Stimulated activated naive CD4-positive, alpha-beta T cell (primary cell): ENCODE data around the gene SIRT6.
"Not testable (repeated sequence)": the region's sequence is repeated elsewhere in the genome, so short reads cannot be mapped to it uniquely, and the experiment has no call there.

Experiments
- DNase-seq, 6 experiments: peaks; one replicate each; lab custom pipeline; 2025; lab: John Stamatoyannopoulos, UW

Gene SIRT6

GRCh38 chr19:4199699-4200293 lies 17.4 kb upstream of the SIRT6 start:
- DNase-seq, result no peak

GRCh38 chr19:4198467-4199126 lies 16.2 kb upstream of the SIRT6 start:
- no peak for DNase-seq

GRCh38 chr19:4197625-4198466 lies 15.5 kb upstream of the SIRT6 start:
- peak in 1 of 6 experiments; percentile 8 for DNase-seq

- DNase-seq, result no peak
Measured at GRCh38 chr19:4197228-4197624, 14.9 kb upstream of the SIRT6 start.

- no peak for DNase-seq
Measured at GRCh38 chr19:4196587-4197148, 14.3 kb upstream of the SIRT6 start.

- DNase-seq, result no peak
Measured at GRCh38 chr19:4196009-4196408, 13.6 kb upstream of the SIRT6 start.

- no peak for DNase-seq
Measured at GRCh38 chr19:4194353-4194752, 12.0 kb upstream of the SIRT6 start.

- DNase-seq, result not testable (repeated sequence)
Measured at GRCh38 chr19:4192537-4192936, 10.2 kb upstream of the SIRT6 start.

- DNase-seq, result no peak
Measured at GRCh38 chr19:4189641-4190040, 7.3 kb upstream of the SIRT6 start.

GRCh38 chr19:4187313-4188122 lies 5.2 kb upstream of the SIRT6 start:
- no peak for DNase-seq

GRCh38 chr19:4186087-4186993 lies 4.0 kb upstream of the SIRT6 start:
- DNase-seq, result peak in 5 of 6 experiments; percentile 39 to 79 (median 66)

GRCh38 chr19:4185413-4186086 lies 3.2 kb upstream of the SIRT6 start:
- no peak for DNase-seq

GRCh38 chr19:4184718-4185352 lies 2.5 kb upstream of the SIRT6 start:
- no peak for DNase-seq

GRCh38 chr19:4183967-4184717 lies 1.8 kb upstream of the SIRT6 start:
- DNase-seq, result no peak

- no peak for DNase-seq
Measured at GRCh38 chr19:4181053-4181508, 1.3 kb downstream of the SIRT6 start.

GRCh38 chr19:4178990-4179389 lies 3.4 kb downstream of the SIRT6 start:
- no peak for DNase-seq

- no peak for DNase-seq
Measured at GRCh38 chr19:4177146-4177545, 5.2 kb downstream of the SIRT6 start.

- no peak for DNase-seq
Measured at GRCh38 chr19:4175669-4175931, 6.8 kb downstream of the SIRT6 start.
